GM12878 (cell line): Measurements from ENCODE around the gene POGLUT3. TPM values are rescaled to one million over a fixed set of nuclear protein-coding genes. Genes with fewer than 3 reads are reported as not detected.

ENCODE experiments used
- ATAC-seq: fragments of 200-7000 bp; cut with Tn5 transposase; 3 replicates; pipeline ENCODE4 v1.9.1; 2020; ENCODE audit warnings: mild to moderate bottlenecking, moderate library complexity
- BruUV-seq: library from RNA; stranded (reverse); fragments of 400-500 nt; replicated peaks from 2 replicates; lab custom pipeline; 2021; lab: Mats Ljungman, UMichigan
- CTCF ChIA-PET: fragments of 300-600 bp; sonication (Branson Sonifier 250); formaldehyde crosslinking; extraction: SDS; loops from one replicate; lab custom pipeline; 2021; ENCODE audit warnings: inconsistent platforms; lab: Yijun Ruan, JAX
- POLR2A ChIA-PET: fragments of 350-600 bp; formaldehyde crosslinking; extraction: SDS; loops from one replicate; lab custom pipeline; 2021; ENCODE audit warnings: inconsistent platforms; lab: Charles Lee
- RAD21 ChIA-PET: fragments of 300-600 bp; sonication (Branson Sonifier 250); formaldehyde crosslinking; loops from one replicate; lab custom pipeline; 2023; ENCODE audit warnings: antibody characterized with exemption; ENCODE audit not compliant: unreplicated experiment; lab: Charles Lee
- SMC1A ChIA-PET: fragments of 300-600 bp; sonication (Branson Sonifier 250); formaldehyde crosslinking; loops from one replicate; lab custom pipeline; 2023; ENCODE audit not compliant: unreplicated experiment, uncharacterized antibody; lab: Charles Lee
- DNase-seq: peaks from one replicate; pipeline ENCODE4 v3.0.0-alpha.2; 2011; ENCODE audit warnings: low read depth, low spot score
- FAIRE-seq: peaks from 3 replicates; lab custom pipeline; 2011; peaks lifted over from hg19 to GRCh38; lab: Jason Lieb, UNC
- H2AFZ ChIP-seq: 2 replicates; pipeline ENCODE4 v1.6.0; 2011; ENCODE audit warnings: low read depth, low read length, control low read depth; ENCODE audit not compliant: control insufficient read depth
- H3K27ac ChIP-seq: 2 replicates; pipeline ENCODE4 v1.5.1; 2011; ENCODE audit warnings: control low read depth; ENCODE audit not compliant: control insufficient read depth, insufficient read depth
- H3K27me3 ChIP-seq, 2 experiments: replicated peaks in 1 of 2; 2 replicates each; pipeline versions ENCODE4 v1.6.0 to v1.6.1; 2011; ENCODE audit warnings: low read length in 1 of 2; ENCODE audit not compliant: control insufficient read depth in 2 of 2, insufficient read depth in 2 of 2
- H3K36me3 ChIP-seq, 2 experiments: 2 replicates each; pipeline ENCODE4 v1.5.1; 2011; ENCODE audit warnings: low read length in 1 of 2; ENCODE audit not compliant: control insufficient read depth in 2 of 2, insufficient read depth in 2 of 2
- H3K4me1 ChIP-seq: 2 replicates; pipeline ENCODE4 v1.6.1; 2011; ENCODE audit warnings: mild to moderate bottlenecking, low read length, moderate library complexity, mixed read lengths; ENCODE audit not compliant: control insufficient read depth, insufficient read depth
- H3K4me2 ChIP-seq: 2 replicates; pipeline ENCODE4 v1.6.0; 2011; ENCODE audit warnings: control low read depth; ENCODE audit not compliant: control insufficient read depth, insufficient read depth
- H3K4me3 ChIP-seq: fragments of 200-600 bp; sonication (generic); 2 replicates; pipeline ENCODE4 v1.5.1; 2016
- H3K79me2 ChIP-seq: 2 replicates; pipeline ENCODE4 v1.6.0; 2011; ENCODE audit warnings: low read length; ENCODE audit not compliant: control insufficient read depth, insufficient read depth
- H3K9ac ChIP-seq: 2 replicates; pipeline ENCODE4 v1.8.0; 2011; ENCODE audit warnings: low read length, control low read depth, mixed read lengths; ENCODE audit not compliant: control insufficient read depth, insufficient read depth
- H3K9me3 ChIP-seq: replicated peaks from 3 replicates; pipeline ENCODE4 v1.5.1; 2011; ENCODE audit warnings: mild to moderate bottlenecking, low read length; ENCODE audit not compliant: control insufficient read depth, insufficient read depth
- H4K20me1 ChIP-seq: 2 replicates; pipeline ENCODE4 v1.6.0; 2011; ENCODE audit not compliant: control insufficient read depth, insufficient read depth
- BRCA1 ChIP-seq: IDR thresholded peaks from 2 replicates; pipeline ENCODE4 v1.6.1; 2011; ENCODE audit warnings: low read depth, low read length, improper control_type of control experiment
- CBFB ChIP-seq: IDR thresholded peaks from 2 replicates; pipeline ENCODE4 v1.6.1; 2016; ENCODE audit warnings: antibody characterized with exemption, low read depth
- CEBPZ ChIP-seq: fragments of 150-350 bp; IDR thresholded peaks from 2 replicates; pipeline ENCODE4 v1.6.1; 2016; ENCODE audit warnings: low read depth, low read length
- CTCF ChIP-seq, 3 experiments: IDR thresholded peaks in 2 of 3; conservative IDR thresholded peaks in 1 of 3; 2 replicates each; pipeline ENCODE4 v1.5.1; 2011; ENCODE audit warnings: low read depth in 3 of 3, low read length in 3 of 3, mild to moderate bottlenecking in 3 of 3, control low read depth in 2 of 3, moderate library complexity in 2 of 3, inconsistent platforms in 1 of 3, mixed read lengths in 1 of 3; ENCODE audit not compliant: control insufficient read depth in 2 of 3, insufficient read depth in 1 of 3; ENCODE audit errors: extremely low read depth in 1 of 3
- ELK1 ChIP-seq: IDR thresholded peaks from 2 replicates; pipeline ENCODE4 v1.6.1; 2012; ENCODE audit warnings: low read depth, low read length, improper control_type of control experiment
- HCFC1 ChIP-seq: fragments of 150-350 bp; IDR thresholded peaks from 2 replicates; pipeline ENCODE4 v1.6.1; 2014; ENCODE audit warnings: low read length
- MTA3 ChIP-seq: IDR thresholded peaks from 2 replicates; pipeline ENCODE4 v1.6.1; 2012; ENCODE audit warnings: low read length, inconsistent platforms, borderline replicate concordance
- PAX5 ChIP-seq: IDR thresholded peaks from 2 replicates; pipeline ENCODE4 v1.6.1; 2011; ENCODE audit warnings: low read depth, low read length, borderline replicate concordance
- PBX3 ChIP-seq: IDR thresholded peaks from 2 replicates; pipeline ENCODE4 v1.6.1; 2011; ENCODE audit warnings: mild to moderate bottlenecking, low read depth, low read length, moderate library complexity; ENCODE audit not compliant: insufficient replicate concordance
- POLR2A ChIP-seq: IDR thresholded peaks from 2 replicates; pipeline ENCODE4 v1.6.1; 2011; ENCODE audit warnings: low read depth, mild to moderate bottlenecking, low read length
- POLR2AphosphoS5 ChIP-seq: IDR thresholded peaks from 2 replicates; pipeline ENCODE4 v1.6.1; 2011; ENCODE audit warnings: mild to moderate bottlenecking, low read length, inconsistent platforms
- RBBP5 ChIP-seq: fragments of 200-600 bp; sonication (generic); conservative IDR thresholded peaks from 2 replicates; pipeline ENCODE4 v1.6.1; 2016
- SIX5 ChIP-seq: IDR thresholded peaks from 2 replicates; pipeline ENCODE4 v1.6.1; 2011; ENCODE audit warnings: mild to moderate bottlenecking, low read depth, low read length, moderate library complexity; ENCODE audit not compliant: severe bottlenecking
- SREBF1 ChIP-seq: IDR thresholded peaks from 2 replicates; pipeline ENCODE4 v1.6.1; 2012; ENCODE audit warnings: mild to moderate bottlenecking, low read length
- TARDBP ChIP-seq: IDR thresholded peaks from 2 replicates; pipeline ENCODE4 v1.6.1; 2016; ENCODE audit warnings: borderline replicate concordance
- ZNF217 ChIP-seq: fragments of 450-650 bp; IDR thresholded peaks from 2 replicates; pipeline ENCODE4 v1.6.1; 2017; ENCODE audit warnings: antibody characterized with exemption, mild to moderate bottlenecking
- ZNF384 ChIP-seq: IDR thresholded peaks from 2 replicates; pipeline ENCODE4 v1.6.1; 2012; ENCODE audit warnings: low read depth, mild to moderate bottlenecking, low read length, improper control_type of control experiment, borderline replicate concordance
- WGBS: methylation state at CpG from one replicate; pipeline ENCODE4 v1.1.6; 2016; ENCODE audit warnings: low lambda C conversion rate; ENCODE audit not compliant: insufficient replicate concordance, insufficient coverage; ENCODE audit errors: missing lambda C conversion rate; 5-methylcytosine and 5-hydroxymethylcytosine counted together
- in situ Hi-C: fragments of 300-500 bp; cut with MboI; formaldehyde crosslinking; loops from 9 replicates; pipeline ENCODE4 v1.14.3; 2018; ENCODE audit warnings: mixed read lengths
- intact Hi-C: fragments of 100-400 bp; cut with micrococcal nuclease; formaldehyde crosslinking; loops from one replicate; pipeline ENCODE4 v1.14.2; 2022; ENCODE audit not compliant: unreplicated experiment
- polyA plus RNA-seq, 11 experiments: library from polyadenylated mRNA; depleted of rRNA in 4 of 11; unstranded in 6 of 11; stranded (reverse) in 5 of 11; fragments of >200 nt; fragmentation: Nextera tagmentation in 4 of 11; fragmentation: Illumina TruSeq in 1 of 11; extraction: Ambion mirVana in 4 of 11; extraction: Trizol in 1 of 11; gene quantifications; 1 replicate in 1 of 11; 2 replicates in 10 of 11; pipeline versions ENCODE4 v1.2.1 to v1.2.3, GENCODE V29; 2011 to 2016; ENCODE audit warnings: inconsistent platforms in 2 of 11, missing spikeins in 2 of 11, low read depth in 1 of 11
- total RNA-seq, 4 experiments: library from RNA; depleted of rRNA in 3 of 4; stranded (reverse); fragments of >200 nt in 3 of 4; fragmentation: Illumina TruSeq in 1 of 4; extraction: Trizol in 1 of 4; gene quantifications; 2 replicates each; pipeline versions ENCODE4 v1.2.1 to v1.2.3, GENCODE V29; 2013 to 2021

Gene POGLUT3
- total and polyA plus RNA-seq, 10 of the 15 experiments (the other 5 are each of a cell fraction or from before 2014, with no cell fraction given) = 3.7 to 21.5 (median 12.9) TPM

- no peak for TF ChIP-seq CTCF (IDR thresholded peaks at IDR 0.05 in 2 of 3, conservative IDR thresholded peaks at IDR 0.05 in 1 of 3; ENCODE audit: control insufficient read depth in 2 of 3, extremely low read depth in 1 of 3, insufficient read depth in 1 of 3, low read depth in 3 of 3, low read length in 3 of 3)
- TF ChIP-seq ELK1 = no peak
- no peak for TF ChIP-seq SREBF1
- TF ChIP-seq CBFB = no peak
- TF ChIP-seq ZNF217 = no peak
- TF ChIP-seq TARDBP = no peak
- TF ChIP-seq SIX5 = no peak
- TF ChIP-seq RBBP5 = no peak
- TF ChIP-seq PAX5 = no peak
Measured at GRCh38 chr11:108494182-108494581, 4.0 kb downstream of the POGLUT3 start (continued).

- ATAC-seq (peak; percentile 11; the same call in 1 of the 3 replicates), DNase-seq (no peak), FAIRE-seq (no peak)
- Histone ChIP-seq H3K4me2 (0 out of 2 replicates have a peak overlapping the region, but pooled peaks have one; percentile 13), H3K9me3 (no peaks in the 10 kb centered on the region), H3K27ac (no peak overlapping the region), H3K4me1 (no peaks in the 10 kb centered on the region), H3K36me3 (peaks cover 0 to 6% of the 10 kb centered on the region in 2 experiments; a peak in 1 of 4 replicates), H3K4me3 (no peak overlapping the region), H3K9ac (no peak overlapping the region), H2AFZ (no peak overlapping the region), H4K20me1 (no peaks in the 10 kb centered on the region), H3K79me2 (peaks cover 5% of the 10 kb centered on the region), H3K27me3 (no peaks in the 10 kb centered on the region)
- RAD21 ChIA-PET = interaction anchor here (0.6 to 1.0 kb wide), 2 partner anchors 157 to 254 kb away, joined by 3 read pairs; no protein-coding TSS in a partner anchor
- CTCF ChIA-PET = interaction anchor here (0.5 to 1.5 kb wide), 5 partner anchors 8 to 980 kb away, joined by 3 to 5 read pairs (median 3); partner anchors contain the start of gene C11orf65
- in situ Hi-C loops = no loop called here
- SMC1A ChIA-PET = interaction anchor here (0.7 to 1.6 kb wide), 6 partner anchors 10 to 157 kb away, joined by 3 to 5 read pairs (median 4); no protein-coding TSS in a partner anchor
- no TSS peak for BruUV-seq
- POLR2A ChIA-PET = interaction anchor here (1.0 kb wide), 1 partner anchor 60 kb away, joined by 5 read pairs; no protein-coding TSS in a partner anchor
- 79% methylated on average over 3 of the region's 3 CpGs for WGBS
- intact Hi-C loops = loop anchor here (10.0 kb wide), 1 partner anchor 267 kb away; the partner anchor contains the start of genes ATM and NPAT
- TF ChIP-seq POLR2AphosphoS5 = no peak
- no peak for TF ChIP-seq HCFC1
- no peak for TF ChIP-seq CEBPZ
- TF ChIP-seq PBX3 = no peak
- TF ChIP-seq POLR2A = no peak
- TF ChIP-seq ZNF384 = no peak
- no peak for TF ChIP-seq BRCA1
- TF ChIP-seq MTA3 = no peak
Measured at GRCh38 chr11:108491936-108492335, 6.2 kb downstream of the POGLUT3 start.
